Fibroblast of the aortic adventitia (primary cell): ENCODE data around the gene ZNF212. TPM values are rescaled to one million over a fixed set of nuclear protein-coding genes. Genes with fewer than 3 reads are reported as not detected.

Source experiments
- DNase-seq: peaks from one replicate; pipeline ENCODE4 v3.0.0-alpha.2; 2010; ENCODE audit warnings: low read depth
- H3K4me3 ChIP-seq: 2 replicates; pipeline ENCODE4 v1.5.1; 2011; ENCODE audit warnings: low read depth, mild to moderate bottlenecking, control low read depth, low read length, moderate library complexity
- CTCF ChIP-seq: IDR thresholded peaks from 2 replicates; pipeline ENCODE4 v1.5.1; 2011; ENCODE audit warnings: mild to moderate bottlenecking, low read length, control low read depth, inconsistent platforms; ENCODE audit not compliant: insufficient read depth
- small RNA-seq: library from RNA; depleted of rRNA; stranded (forward); fragments of <200 nt; gene quantifications from one replicate; pipeline ENCODE3, GENCODE V24; 2012
- total RNA-seq: library from RNA; depleted of rRNA; stranded (reverse); fragments of >200 nt; gene quantifications from 2 replicates; pipeline ENCODE4 v1.2.3, GENCODE V29; 2012; ENCODE audit warnings: low replicate concordance

ZNF212 gene
- total RNA-seq, 1 donor = 5.6 TPM

GRCh38 chr7:149304006-149304405, 64.6 kb downstream of the ZNF212 start:
- TF ChIP-seq CTCF = no peak
- DNase-seq = no peak

More at GRCh38 chr7:149304006-149304405, 64.6 kb downstream of the ZNF212 start:
- no peak overlapping the region for H3K4me3 ChIP-seq

Small RNAs within 50 kb of the gene (small RNA-seq; reads per million reads assigned to genes)
- gene AC004890.1 = not detected

Other genes with a start within 250 kb of the ZNF212 start
- 123 and 200 TPM in 2 replicates for gene PDIA4, start 211.1 kb upstream of the ZNF212 start, total RNA-seq
- gene ZNF786, start 148.9 kb upstream of the ZNF212 start, total RNA-seq = 4.1 and 5.2 TPM in 2 replicates
- 4.3 and 6.5 TPM in 2 replicates for gene ZNF425, start 113.3 kb upstream of the ZNF212 start, total RNA-seq
- gene ZNF398, start 92.2 kb upstream of the ZNF212 start, total RNA-seq = 11.2 and 15.2 TPM in 2 replicates
- gene ZNF282, start 44.1 kb upstream of the ZNF212 start, total RNA-seq = 15.5 and 31.9 TPM in 2 replicates
- 9.1 and 12.7 TPM in 2 replicates for gene ZNF783, start 22.5 kb downstream of the ZNF212 start, total RNA-seq
- 7.0 and 7.2 TPM in 2 replicates for gene ZNF777, start 221.4 kb downstream of the ZNF212 start, total RNA-seq